Endothelial cell of umbilical vein (primary cell): Measurements from ENCODE around the gene FAM118B. TPM values are rescaled to one million over a fixed set of nuclear protein-coding genes. Genes with fewer than 3 reads are reported as not detected.

Source experiments
- BruUV-seq: library from RNA; stranded (reverse); fragments of 400-500 nt; replicated peaks from 2 replicates; lab custom pipeline; 2021; lab: Mats Ljungman, UMichigan
- CTCF ChIA-PET: fragments of 300-600, 350-600 bp; sonication (Branson Sonifier 250); formaldehyde crosslinking; loops from one replicate; lab custom pipeline; 2021; ENCODE audit warnings: antibody characterized with exemption, inconsistent platforms; lab: Charles Lee
- POLR2A ChIA-PET: fragments of 300-600, 350-600 bp; sonication (Branson Sonifier 250); formaldehyde crosslinking; loops from one replicate; lab custom pipeline; 2021; ENCODE audit warnings: antibody characterized with exemption, inconsistent platforms; lab: Charles Lee
- DNase-seq: peaks from one replicate; pipeline ENCODE4 v3.0.0-alpha.2; 2011; ENCODE audit warnings: low read depth, low spot score
- FAIRE-seq: peaks from 2 replicates; lab custom pipeline; 2011; peaks lifted over from hg19 to GRCh38; lab: Jason Lieb, UNC
- H2AFZ ChIP-seq: 2 replicates; pipeline ENCODE4 v1.6.0; 2012; ENCODE audit warnings: low read depth, low read length, control low read depth, inconsistent platforms
- H3K27ac ChIP-seq: 2 replicates; pipeline ENCODE4 v1.5.1; 2011; ENCODE audit warnings: low read depth, mild to moderate bottlenecking, control low read depth, low read length, moderate library complexity; ENCODE audit not compliant: insufficient read depth
- H3K27me3 ChIP-seq, 2 experiments: 2 replicates each; pipeline versions ENCODE4 v1.6.0 to v1.6.1; 2011; ENCODE audit warnings: low read length in 2 of 2, mixed read lengths in 1 of 2; ENCODE audit not compliant: control insufficient read depth in 2 of 2, insufficient read depth in 2 of 2
- H3K36me3 ChIP-seq, 2 experiments: 2 replicates in 1 of 2; 3 replicates in 1 of 2; pipeline ENCODE4 v1.5.1; 2011; ENCODE audit warnings: low read length in 2 of 2, mild to moderate bottlenecking in 1 of 2, moderate library complexity in 1 of 2; ENCODE audit not compliant: control insufficient read depth in 2 of 2, insufficient read depth in 2 of 2; ENCODE audit errors: extremely low read depth in 1 of 2
- H3K4me1 ChIP-seq: 3 replicates; pipeline ENCODE4 v1.5.1; 2011; ENCODE audit warnings: mild to moderate bottlenecking, low read length; ENCODE audit not compliant: control insufficient read depth, insufficient read depth; ENCODE audit errors: extremely low read depth
- H3K4me2 ChIP-seq: 2 replicates; pipeline ENCODE4 v1.6.1; 2011; ENCODE audit warnings: low read length, control low read depth, mixed read lengths; ENCODE audit not compliant: insufficient read depth
- H3K4me3 ChIP-seq, 3 experiments: fragments of 200-600 bp in 1 of 3; sonication (generic), shearing (Covaris generic) in 1 of 3; replicated peaks in 1 of 3; 2 replicates each; pipeline ENCODE4 v1.5.1; 2011 to 2016; ENCODE audit warnings: control low read depth in 3 of 3, low read length in 3 of 3, mild to moderate bottlenecking in 2 of 3, inconsistent platforms in 1 of 3, low read depth in 1 of 3, moderate library complexity in 1 of 3; ENCODE audit not compliant: insufficient read depth in 1 of 3
- H3K79me2 ChIP-seq: 2 replicates; pipeline ENCODE4 v1.6.0; 2012; ENCODE audit warnings: low read length, inconsistent platforms; ENCODE audit not compliant: control insufficient read depth, insufficient read depth
- H3K9ac ChIP-seq: replicated peaks from 2 replicates; pipeline ENCODE3; 2011; ENCODE audit warnings: low read length, control low read depth; ENCODE audit not compliant: insufficient read depth; ENCODE audit errors: extremely low read depth
- H3K9me1 ChIP-seq: replicated peaks from 3 replicates; pipeline ENCODE4 v1.6.0; 2011; ENCODE audit warnings: mild to moderate bottlenecking, low read length; ENCODE audit not compliant: control insufficient read depth, insufficient read depth; ENCODE audit errors: extremely low read depth
- H3K9me3 ChIP-seq: replicated peaks from 2 replicates; pipeline ENCODE4 v1.5.1; 2012; ENCODE audit warnings: low read length, inconsistent platforms; ENCODE audit not compliant: control insufficient read depth, insufficient read depth
- H4K20me1 ChIP-seq: replicated peaks from 2 replicates; pipeline ENCODE3; 2011; ENCODE audit warnings: mild to moderate bottlenecking, low read length; ENCODE audit not compliant: control insufficient read depth, insufficient read depth; ENCODE audit errors: extremely low read depth
- CTCF ChIP-seq, 2 donors: IDR thresholded peaks; 1 replicate in 1 of 2; 2 replicates in 1 of 2; pipeline ENCODE4 v1.5.1; 2011; ENCODE audit warnings: low read length in 2 of 2, mild to moderate bottlenecking in 2 of 2, moderate library complexity in 2 of 2, control low read depth in 1 of 2, inconsistent platforms in 1 of 2, low read depth in 1 of 2; ENCODE audit not compliant: insufficient read depth in 1 of 2; ENCODE audit errors: extremely low read depth in 1 of 2
- EZH2 ChIP-seq: IDR thresholded peaks from 2 replicates; pipeline ENCODE4 v1.6.1; 2012; ENCODE audit warnings: borderline replicate concordance, low read depth, mild to moderate bottlenecking, moderate library complexity, low read length, inconsistent platforms; ENCODE audit not compliant: severe bottlenecking
- JUN ChIP-seq: IDR thresholded peaks from 2 replicates; pipeline ENCODE4 v1.6.1; 2011; ENCODE audit warnings: borderline replicate concordance, low read depth; ENCODE audit not compliant: insufficient read length, insufficient read depth
- MYC ChIP-seq: IDR thresholded peaks from one replicate; pipeline ENCODE4 v1.6.1; 2011; ENCODE audit warnings: mild to moderate bottlenecking, low read depth, low read length
- POLR2A ChIP-seq: IDR thresholded peaks from 2 replicates; pipeline ENCODE4 v1.6.1; 2012; ENCODE audit warnings: low read depth, mild to moderate bottlenecking, control low read depth, low read length
- dilution Hi-C: fragments of 300-500 bp; cut with MboI; formaldehyde crosslinking; loops from one replicate; pipeline ENCODE4 v1.15.0; 2019; ENCODE audit warnings: low sequenced_read_pairs; ENCODE audit not compliant: extremely low pct_ligation_motif_present
- intact Hi-C: fragments of 100-400 bp; cut with micrococcal nuclease; formaldehyde crosslinking; loops from one replicate; pipeline ENCODE4 v1.10.0; 2022
- polyA plus RNA-seq, 4 experiments: library from polyadenylated mRNA; depleted of rRNA in 3 of 4; stranded (reverse) in 3 of 4; unstranded in 1 of 4; fragments of >200 nt; gene quantifications; 2 replicates each; pipeline versions ENCODE4 v1.2.1 to v1.2.3, GENCODE V29; 2011 to 2012; ENCODE audit warnings: missing spikeins in 1 of 4
- total RNA-seq: library from RNA; stranded (reverse); gene quantifications from 2 replicates; pipeline ENCODE4 v1.2.3, GENCODE V29; 2021

Gene FAM118B
- total and polyA plus RNA-seq, 2 donors (not counting 3 experiments of a cell fraction or from before 2014, with no cell fraction given) = 26.6 to 35.8 TPM

- no peak overlapping the region for H3K9ac ChIP-seq
- intact Hi-C loops = no loop called here
- peak overlapping the region; percentile 59 for H3K4me2 ChIP-seq
- H3K9me1 ChIP-seq = no peaks in the 10 kb centered on the region
- no peaks in the 10 kb centered on the region for H3K36me3 ChIP-seq
- no peak overlapping the region for H2AFZ ChIP-seq
- peaks cover 30% of the 10 kb centered on the region for H3K4me1 ChIP-seq
- H3K27me3 ChIP-seq = no peaks in the 10 kb centered on the region
- no peak overlapping the region for H3K4me3 ChIP-seq
- ChIA-PET POLR2A (interaction anchor here (0.9 kb wide), 1 partner anchor 51 kb away, joined by 4 read pairs; the partner anchor contains the start of gene TIRAP), CTCF (interaction anchor here (1.0 to 1.5 kb wide), 5 partner anchors 13 to 75 kb away, joined by 3 to 6 read pairs (median 4); no protein-coding TSS in a partner anchor)
- peak overlapping the region; percentile 34 for H3K27ac ChIP-seq
- peak; percentile 87 for DNase-seq
- BruUV-seq = no TSS peak
- no peaks in the 10 kb centered on the region for H3K9me3 ChIP-seq
- TF ChIP-seq CTCF (IDR thresholded peaks at IDR 0.05; ENCODE audit: extremely low read depth in 1 of 2, insufficient read depth in 1 of 2, low read depth in 1 of 2, low read length in 2 of 2) (no peak), JUN (no peak), MYC (no peak), EZH2 (no peak), POLR2A (no peak)
- FAIRE-seq = peak; percentile 98
- dilution Hi-C loops = no loop called here
- H4K20me1 ChIP-seq = no peaks in the 10 kb centered on the region
- peaks cover 16% of the 10 kb centered on the region for H3K79me2 ChIP-seq
These were observed 20.3 kb downstream of the FAM118B start for GRCh38 chr11:126231725-126232459.
